Measurements from ENCODE around the gene INO80.
"Not testable (repeated sequence)": the region's sequence is repeated elsewhere in the genome, so short reads cannot be mapped to it uniquely, and the experiment has no call there.

INO80 gene

DNA sequence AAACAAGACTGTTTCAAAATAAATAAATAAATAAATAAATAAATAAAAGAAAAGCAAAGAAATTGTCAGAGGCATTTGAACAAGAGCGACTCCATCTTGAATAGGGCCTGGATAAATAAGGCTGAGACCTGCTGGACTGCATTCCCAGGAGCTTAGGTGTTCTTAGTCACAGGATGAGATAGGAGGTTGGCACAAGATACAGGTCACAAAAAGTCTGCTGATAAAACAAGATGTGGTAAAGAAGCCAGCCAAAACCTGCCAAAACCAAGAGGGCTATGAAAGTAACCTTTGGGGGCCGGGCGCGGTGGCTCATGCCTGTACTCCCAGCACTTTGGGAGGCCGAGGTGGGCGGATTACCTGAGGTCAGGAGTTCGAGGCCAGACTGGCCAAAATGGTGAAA is 23.0 kb upstream of the INO80 start:
- not testable (repeated sequence) for H3K9me3 ChIP-seq (ENCODE audit: control insufficient read depth in 2 of 2, low read length in 2 of 2); H3K4me3 ChIP-seq (ENCODE audit: low read length in 2 of 2); H3K27ac ChIP-seq (ENCODE audit: low read depth in 2 of 2, low read length in 2 of 2); H3K27me3 ChIP-seq (ENCODE audit: control insufficient read depth in 2 of 2, insufficient read depth in 2 of 2, low read length in 2 of 2); H3K36me3 ChIP-seq (ENCODE audit: control insufficient read depth in 2 of 2, insufficient read depth in 2 of 2, low read length in 2 of 2); H3K9ac ChIP-seq (ENCODE audit: low read depth in 1 of 2, low read length in 2 of 2); H3K4me1 ChIP-seq (ENCODE audit: control insufficient read depth in 2 of 2, insufficient read depth in 2 of 2, low read length in 2 of 2)

DNA sequence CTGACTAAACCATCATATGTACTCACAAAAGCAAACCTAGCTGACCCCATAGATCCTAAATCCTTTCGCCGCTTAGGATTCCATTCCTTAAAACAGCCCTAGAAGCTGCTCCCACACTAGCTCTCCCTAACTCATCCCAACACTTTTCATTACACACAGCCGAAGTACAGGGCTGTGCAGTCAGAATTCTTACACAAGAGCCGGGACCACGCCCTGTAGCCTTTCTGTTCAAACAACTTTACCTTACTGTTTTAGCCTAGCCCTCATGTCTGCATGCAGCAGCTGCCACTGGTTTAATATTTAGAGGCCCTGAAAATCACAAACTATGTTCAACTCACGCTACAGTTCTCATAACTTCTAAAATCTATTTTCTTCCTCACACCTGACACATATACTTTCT is 19.5 kb upstream of the INO80 start:
- H3K9me3 ChIP-seq (ENCODE audit: control insufficient read depth in 2 of 2, low read length in 2 of 2); H3K4me3 ChIP-seq (ENCODE audit: low read length in 2 of 2); H3K36me3 ChIP-seq (ENCODE audit: control insufficient read depth in 2 of 2, insufficient read depth in 2 of 2, low read length in 2 of 2); H3K27me3 ChIP-seq (ENCODE audit: control insufficient read depth in 2 of 2, insufficient read depth in 2 of 2, low read length in 2 of 2); H3K9ac ChIP-seq (ENCODE audit: low read depth in 1 of 2, low read length in 2 of 2); H3K4me1 ChIP-seq (ENCODE audit: control insufficient read depth in 2 of 2, insufficient read depth in 2 of 2, low read length in 2 of 2); H3K27ac ChIP-seq (ENCODE audit: low read depth in 2 of 2, low read length in 2 of 2): not testable (repeated sequence)

DNA sequence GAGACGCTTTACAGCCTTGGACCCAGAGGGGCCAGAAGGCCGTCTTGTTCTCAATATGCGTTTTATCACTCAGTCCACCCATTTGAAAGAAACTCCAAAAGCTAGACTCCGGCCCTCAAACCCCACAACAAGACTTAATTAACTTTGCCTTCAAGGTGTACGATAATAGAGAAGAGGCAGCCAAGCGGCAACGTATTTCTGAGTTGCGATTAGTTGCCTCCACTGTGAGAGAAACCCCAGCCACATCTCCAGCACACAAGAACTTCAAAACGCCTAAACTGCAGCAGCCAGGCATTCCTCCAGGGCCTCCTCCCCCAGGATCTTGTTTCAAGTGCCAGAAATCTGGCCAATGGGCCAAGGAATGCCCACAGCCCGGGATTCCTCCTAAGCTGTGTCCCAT is 17.4 kb upstream of the INO80 start:
- H3K9me3 ChIP-seq (ENCODE audit: control insufficient read depth in 2 of 2, low read length in 2 of 2) = peaks cover 0 to 3% of the 10 kb centered on the region in 2 donors
- H3K4me3 ChIP-seq (ENCODE audit: low read length in 2 of 2) = no peak overlapping the region
- H3K36me3 ChIP-seq (ENCODE audit: control insufficient read depth in 2 of 2, insufficient read depth in 2 of 2, low read length in 2 of 2) = no peaks in the 10 kb centered on the region
- no peak overlapping the region for H3K9ac ChIP-seq (ENCODE audit: low read depth in 1 of 2, low read length in 2 of 2)
- H3K4me1 ChIP-seq (ENCODE audit: control insufficient read depth in 2 of 2, insufficient read depth in 2 of 2, low read length in 2 of 2) = no peaks in the 10 kb centered on the region
- H3K27ac ChIP-seq (ENCODE audit: low read depth in 2 of 2, low read length in 2 of 2) = no peak overlapping the region
- no peaks in the 10 kb centered on the region for H3K27me3 ChIP-seq (ENCODE audit: control insufficient read depth in 2 of 2, insufficient read depth in 2 of 2, low read length in 2 of 2)

DNA sequence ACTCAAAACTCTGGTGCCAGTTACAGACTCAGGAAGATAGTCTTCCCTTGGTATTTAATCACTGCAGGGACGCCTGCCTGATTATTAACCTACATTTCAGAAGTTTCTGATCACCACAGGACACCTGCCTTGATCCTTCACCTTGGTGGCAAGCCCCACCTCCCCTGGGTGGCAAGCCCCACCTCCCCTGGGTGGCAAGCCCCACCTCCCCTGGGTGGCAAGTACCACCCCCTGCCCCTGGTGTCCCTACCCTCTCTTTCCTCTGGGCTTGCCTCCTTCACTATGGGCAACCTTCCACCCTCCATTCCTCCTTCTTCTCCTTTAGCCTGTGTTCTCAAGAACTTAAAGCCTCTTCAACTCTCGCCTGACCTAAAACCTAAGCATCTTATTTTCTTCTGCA is 16.0 kb upstream of the INO80 start:
- H3K27ac ChIP-seq (ENCODE audit: low read depth in 2 of 2, low read length in 2 of 2); H3K27me3 ChIP-seq (ENCODE audit: control insufficient read depth in 2 of 2, insufficient read depth in 2 of 2, low read length in 2 of 2); H3K9ac ChIP-seq (ENCODE audit: low read depth in 1 of 2, low read length in 2 of 2); H3K4me3 ChIP-seq (ENCODE audit: low read length in 2 of 2); H3K9me3 ChIP-seq (ENCODE audit: control insufficient read depth in 2 of 2, low read length in 2 of 2); H3K4me1 ChIP-seq (ENCODE audit: control insufficient read depth in 2 of 2, insufficient read depth in 2 of 2, low read length in 2 of 2); H3K36me3 ChIP-seq (ENCODE audit: control insufficient read depth in 2 of 2, insufficient read depth in 2 of 2, low read length in 2 of 2): not testable (repeated sequence)

DNA sequence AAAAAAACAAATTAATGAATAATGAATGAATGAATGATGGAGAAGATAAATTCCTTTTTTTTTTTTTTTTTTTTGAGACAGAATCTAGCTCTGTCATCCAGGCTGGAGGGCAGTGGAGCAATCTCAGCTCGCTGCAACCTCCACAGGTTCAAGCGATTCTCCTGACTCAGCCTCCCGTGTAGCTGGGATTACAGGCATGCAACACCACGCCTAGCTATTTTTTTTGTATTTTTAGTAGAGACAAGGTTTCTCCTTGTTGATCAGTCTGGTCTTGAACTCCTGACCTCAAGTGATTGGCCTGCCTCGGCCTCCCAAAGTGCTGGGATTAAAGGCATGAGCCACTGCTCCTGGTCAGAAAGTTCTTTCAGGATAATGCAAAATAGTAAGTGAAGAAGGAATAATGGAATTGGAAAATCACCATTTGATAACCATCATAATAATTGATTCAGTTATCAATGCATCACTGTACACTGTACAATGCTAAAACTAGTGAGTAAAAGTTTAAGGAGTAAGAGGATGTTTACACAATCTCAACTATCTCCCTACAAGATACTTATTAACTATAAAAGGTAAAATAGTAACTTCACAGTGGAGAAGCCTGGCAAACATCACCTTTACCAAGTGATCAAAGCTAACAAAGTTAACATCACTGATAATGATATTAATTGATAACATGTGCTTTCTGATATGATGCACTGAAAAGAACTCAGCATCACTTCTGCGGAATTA is 12.3 kb upstream of the INO80 start:
- no peaks in the 10 kb centered on the region for H3K27me3 ChIP-seq (ENCODE audit: control insufficient read depth in 2 of 2, insufficient read depth in 2 of 2, low read length in 2 of 2)

DNA sequence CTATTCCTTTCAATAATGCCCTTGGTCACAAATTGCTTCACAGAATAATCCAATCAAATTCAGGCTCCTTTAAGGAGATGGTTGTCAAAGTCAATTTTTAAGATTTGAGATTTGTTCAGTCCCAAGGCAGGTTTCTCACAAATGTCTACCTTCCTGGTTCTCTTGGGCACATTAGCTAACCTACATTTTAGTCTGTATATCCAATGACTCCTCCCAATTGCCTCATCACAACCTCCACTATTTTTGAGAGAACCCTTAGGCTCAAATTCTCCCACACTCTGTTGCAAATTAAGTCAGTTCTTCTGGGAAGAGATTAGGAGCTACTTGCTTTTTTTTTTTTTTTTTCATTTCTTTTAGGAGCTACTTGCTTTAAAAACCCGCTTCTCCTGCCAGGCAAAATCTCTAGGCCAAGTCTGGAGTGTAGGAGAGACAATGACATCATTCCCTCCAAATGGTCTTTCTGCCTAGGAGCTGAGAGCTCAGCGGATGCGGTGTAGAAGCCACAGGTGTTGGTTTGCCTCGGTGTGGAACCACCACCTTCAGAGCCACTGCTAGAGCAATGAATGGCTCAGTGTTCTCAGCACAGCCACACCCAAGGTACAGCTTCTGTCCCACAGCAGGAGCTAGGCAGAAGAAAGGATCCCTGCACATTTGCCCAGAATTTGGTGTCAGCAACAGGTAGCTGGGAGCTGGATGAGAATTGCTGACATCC is 10.0 kb upstream of the INO80 start:
- no peaks in the 10 kb centered on the region for H3K36me3 ChIP-seq (ENCODE audit: control insufficient read depth in 2 of 2, insufficient read depth in 2 of 2, low read length in 2 of 2)
- H3K9me3 ChIP-seq (ENCODE audit: control insufficient read depth in 2 of 2, low read length in 2 of 2) = peaks cover 0 to 3% of the 10 kb centered on the region in 2 donors
- no peak overlapping the region for H3K9ac ChIP-seq (ENCODE audit: low read depth in 1 of 2, low read length in 2 of 2)
- no peaks in the 10 kb centered on the region for H3K4me1 ChIP-seq (ENCODE audit: control insufficient read depth in 2 of 2, insufficient read depth in 2 of 2, low read length in 2 of 2)
- no peak overlapping the region for H3K27ac ChIP-seq (ENCODE audit: low read depth in 2 of 2, low read length in 2 of 2)
- no peak overlapping the region for H3K4me3 ChIP-seq (ENCODE audit: low read length in 2 of 2)
- H3K27me3 ChIP-seq (ENCODE audit: control insufficient read depth in 2 of 2, insufficient read depth in 2 of 2, low read length in 2 of 2) = no peaks in the 10 kb centered on the region

More for the DNA sequence above, 12.3 kb upstream of the INO80 start:
- no peak overlapping the region for H3K9ac ChIP-seq (ENCODE audit: low read depth in 1 of 2, low read length in 2 of 2)
- peaks cover 0 to 3% of the 10 kb centered on the region in 2 donors for H3K9me3 ChIP-seq (ENCODE audit: control insufficient read depth in 2 of 2, low read length in 2 of 2)
- H3K27ac ChIP-seq (ENCODE audit: low read depth in 2 of 2, low read length in 2 of 2) = no peak overlapping the region
- no peaks in the 10 kb centered on the region for H3K4me1 ChIP-seq (ENCODE audit: control insufficient read depth in 2 of 2, insufficient read depth in 2 of 2, low read length in 2 of 2)
- H3K36me3 ChIP-seq (ENCODE audit: control insufficient read depth in 2 of 2, insufficient read depth in 2 of 2, low read length in 2 of 2) = no peaks in the 10 kb centered on the region
- H3K4me3 ChIP-seq (ENCODE audit: low read length in 2 of 2) = no peak overlapping the region

DNA sequence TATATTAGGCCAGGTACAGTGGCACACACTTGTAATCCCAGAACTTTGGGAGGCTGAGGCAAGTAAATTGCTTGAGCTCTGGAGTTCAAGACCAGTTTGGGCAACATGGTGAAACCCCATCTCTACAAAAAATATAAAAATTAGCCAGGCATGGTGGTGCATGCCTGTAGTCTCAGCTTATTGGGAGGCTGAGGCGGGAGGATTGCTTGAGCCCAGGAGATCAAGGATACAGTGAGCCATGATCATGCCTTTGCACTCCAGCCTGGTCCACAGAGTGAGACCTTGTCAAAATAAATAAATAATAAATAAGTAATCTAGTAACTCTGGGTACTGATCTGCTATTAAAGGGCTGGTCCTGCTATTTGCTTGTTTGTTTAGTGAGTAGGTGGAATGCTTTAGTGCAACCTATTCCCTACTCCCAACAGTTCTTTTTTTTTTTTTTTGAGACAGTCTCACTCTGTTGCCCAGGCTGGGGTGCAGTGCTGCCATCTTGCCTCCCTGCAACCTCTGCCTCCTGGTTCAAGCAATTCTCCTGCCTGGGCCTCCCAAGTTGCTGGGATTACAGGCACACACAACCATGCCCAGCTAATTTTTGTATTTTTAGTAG is 9.1 kb upstream of the INO80 start:
- Histone ChIP-seq H3K9me3 (ENCODE audit: control insufficient read depth in 2 of 2, low read length in 2 of 2) (peaks cover 0 to 3% of the 10 kb centered on the region in 2 donors), H3K27me3 (ENCODE audit: control insufficient read depth in 2 of 2, insufficient read depth in 2 of 2, low read length in 2 of 2) (no peaks in the 10 kb centered on the region), H3K27ac (ENCODE audit: low read depth in 2 of 2, low read length in 2 of 2) (no peak overlapping the region)

DNA sequence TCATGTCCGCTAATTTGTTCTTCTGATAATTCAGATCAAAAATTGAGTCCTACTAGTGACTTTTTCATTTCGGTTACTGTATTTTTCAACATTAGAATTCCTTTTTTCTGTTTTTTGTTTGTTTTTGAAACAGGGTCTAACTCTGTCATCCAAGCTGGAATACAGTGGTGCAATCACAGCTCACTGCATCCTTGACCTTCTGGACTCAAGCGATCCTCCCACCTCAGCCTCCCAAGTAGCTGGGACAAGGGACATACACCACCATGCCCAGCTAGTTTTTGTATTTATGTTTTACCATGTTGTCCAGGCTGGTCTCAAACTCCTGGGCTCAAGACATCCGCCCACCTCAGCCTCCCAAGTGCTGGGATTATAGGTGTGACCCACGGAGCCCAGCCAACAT is 8.0 kb upstream of the INO80 start:
- H3K27ac ChIP-seq (ENCODE audit: low read depth in 2 of 2, low read length in 2 of 2) = no peak overlapping the region
- H3K36me3 ChIP-seq (ENCODE audit: control insufficient read depth in 2 of 2, insufficient read depth in 2 of 2, low read length in 2 of 2) = no peaks in the 10 kb centered on the region
- H3K9me3 ChIP-seq (ENCODE audit: control insufficient read depth in 2 of 2, low read length in 2 of 2) = no peaks in the 10 kb centered on the region
- H3K9ac ChIP-seq (ENCODE audit: low read depth in 1 of 2, low read length in 2 of 2) = no peak overlapping the region
- H3K27me3 ChIP-seq (ENCODE audit: control insufficient read depth in 2 of 2, insufficient read depth in 2 of 2, low read length in 2 of 2) = no peaks in the 10 kb centered on the region
- no peak overlapping the region for H3K4me3 ChIP-seq (ENCODE audit: low read length in 2 of 2)
- H3K4me1 ChIP-seq (ENCODE audit: control insufficient read depth in 2 of 2, insufficient read depth in 2 of 2, low read length in 2 of 2) = no peaks in the 10 kb centered on the region

More for the DNA sequence above, 9.1 kb upstream of the INO80 start:
- H3K36me3 ChIP-seq (ENCODE audit: control insufficient read depth in 2 of 2, insufficient read depth in 2 of 2, low read length in 2 of 2) = no peaks in the 10 kb centered on the region
- H3K4me3 ChIP-seq (ENCODE audit: low read length in 2 of 2) = no peak overlapping the region
- H3K4me1 ChIP-seq (ENCODE audit: control insufficient read depth in 2 of 2, insufficient read depth in 2 of 2, low read length in 2 of 2) = no peaks in the 10 kb centered on the region
- no peak overlapping the region for H3K9ac ChIP-seq (ENCODE audit: low read depth in 1 of 2, low read length in 2 of 2)

DNA sequence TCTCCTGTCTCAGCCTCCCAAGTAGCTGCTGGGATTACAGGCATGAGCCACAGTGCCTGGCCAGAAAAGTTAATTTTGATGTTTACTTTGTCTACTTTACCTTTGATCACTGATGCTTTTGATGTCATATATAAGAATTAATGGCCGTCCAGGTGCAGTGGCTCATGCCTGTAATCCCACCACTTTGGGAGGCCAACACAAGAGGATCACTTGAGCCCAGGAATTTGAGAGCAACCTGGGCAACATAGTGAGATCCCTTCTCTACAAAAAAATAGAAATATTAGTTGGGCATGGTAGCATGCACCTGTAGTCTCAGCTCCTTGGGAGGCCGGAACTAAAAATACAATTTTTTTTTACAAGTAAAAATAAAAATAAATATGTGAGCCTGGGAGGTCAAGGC is 6.8 kb upstream of the INO80 start:
- Histone ChIP-seq H3K27ac (ENCODE audit: low read depth in 2 of 2, low read length in 2 of 2) (no peak overlapping the region), H3K4me1 (ENCODE audit: control insufficient read depth in 2 of 2, insufficient read depth in 2 of 2, low read length in 2 of 2) (no peaks in the 10 kb centered on the region), H3K4me3 (ENCODE audit: low read length in 2 of 2) (no peak overlapping the region), H3K36me3 (ENCODE audit: control insufficient read depth in 2 of 2, insufficient read depth in 2 of 2, low read length in 2 of 2) (no peaks in the 10 kb centered on the region), H3K9me3 (ENCODE audit: control insufficient read depth in 2 of 2, low read length in 2 of 2) (no peaks in the 10 kb centered on the region), H3K9ac (ENCODE audit: low read depth in 1 of 2, low read length in 2 of 2) (no peak overlapping the region), H3K27me3 (ENCODE audit: control insufficient read depth in 2 of 2, insufficient read depth in 2 of 2, low read length in 2 of 2) (no peaks in the 10 kb centered on the region)

DNA sequence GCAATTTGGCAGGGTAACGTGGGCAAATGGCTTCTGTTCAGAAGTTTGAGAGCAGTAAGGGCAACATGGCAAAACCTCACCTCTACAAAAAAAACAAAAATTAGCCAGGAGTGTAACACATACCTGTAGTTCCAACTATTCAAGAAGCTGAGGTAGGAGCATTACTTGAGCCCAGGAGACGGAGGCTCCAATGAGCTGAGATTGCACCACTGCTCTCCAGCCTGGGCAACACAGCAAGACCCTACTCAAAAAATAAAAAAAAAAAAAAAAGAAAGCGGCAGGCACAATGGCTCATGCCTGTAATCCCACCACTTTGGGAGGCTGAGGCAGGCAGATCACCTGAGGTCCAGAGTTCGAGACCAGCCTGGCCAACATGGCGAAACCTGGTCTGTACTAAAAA is 5.9 kb upstream of the INO80 start:
- Histone ChIP-seq H3K27ac (ENCODE audit: low read depth in 2 of 2, low read length in 2 of 2) (no peak overlapping the region), H3K9ac (ENCODE audit: low read depth in 1 of 2, low read length in 2 of 2) (no peak overlapping the region), H3K4me1 (ENCODE audit: control insufficient read depth in 2 of 2, insufficient read depth in 2 of 2, low read length in 2 of 2) (peaks cover 2 to 3% of the 10 kb centered on the region in 2 donors), H3K4me3 (ENCODE audit: low read length in 2 of 2) (no peak overlapping the region), H3K36me3 (ENCODE audit: control insufficient read depth in 2 of 2, insufficient read depth in 2 of 2, low read length in 2 of 2) (no peaks in the 10 kb centered on the region), H3K27me3 (ENCODE audit: control insufficient read depth in 2 of 2, insufficient read depth in 2 of 2, low read length in 2 of 2) (no peaks in the 10 kb centered on the region), H3K9me3 (ENCODE audit: control insufficient read depth in 2 of 2, low read length in 2 of 2) (no peaks in the 10 kb centered on the region)
